ENCODE results near the gene SLC38A8. TPM values are rescaled to one million over a fixed set of nuclear protein-coding genes. Genes with fewer than 3 reads are reported as not detected.

The SLC38A8 gene
- total RNA-seq, 4 donors from 2014 or later, result not detected

DNA sequence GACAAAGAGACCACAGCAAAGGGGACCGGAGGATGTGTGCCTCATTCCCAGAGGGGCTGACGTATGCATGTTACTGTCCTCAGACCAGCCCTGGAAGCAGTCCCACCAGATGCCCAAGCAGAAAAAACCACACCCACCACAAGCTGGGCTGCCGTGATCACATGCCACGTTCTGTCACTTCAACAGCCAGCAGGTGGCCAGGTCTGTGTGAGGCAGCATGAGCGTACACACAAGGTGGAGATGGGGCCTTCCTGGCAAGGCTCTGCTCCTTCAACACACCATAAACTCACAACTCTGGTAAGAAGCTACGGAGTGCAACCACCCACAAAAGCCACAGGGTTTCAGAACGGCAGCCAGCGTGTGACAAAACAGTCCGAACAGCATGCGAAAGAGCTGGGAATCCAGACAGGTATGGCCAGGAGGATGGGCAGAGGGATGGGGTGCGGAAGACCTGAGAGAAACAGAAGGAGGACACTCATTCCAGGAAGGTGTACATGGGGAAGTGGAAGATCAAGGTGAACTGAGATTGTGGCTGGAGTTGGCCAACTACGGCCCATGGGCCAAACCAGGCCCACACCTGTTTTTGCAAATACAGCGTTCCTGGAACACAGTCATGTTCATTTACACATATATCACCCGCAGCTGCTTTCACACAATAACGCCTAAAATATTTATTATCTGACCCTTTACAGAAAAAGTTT lies 46.2 kb upstream of the SLC38A8 start:
- H3K36me3 ChIP-seq, result peaks cover 0 to 54% (median 22%) of the 10 kb centered on the region in 4 donors
- no peak overlapping the region for H3K27ac ChIP-seq
- WGBS, 2 donors (ENCODE audit: low coverage in 1 of 2), result 53% methylated on average over 4 to 15 of the region's 15 CpGs
- DNase-seq, result peak; percentile 73
- no peak overlapping the region for H3K4me3 ChIP-seq
- no peak for TF ChIP-seq POLR2A (IDR thresholded peaks at IDR 0.05)
- peak in 3 of 5 experiments; percentile 24 to 53 (median 33) for TF ChIP-seq CTCF (IDR thresholded peaks at IDR 0.05)
- peak in 1 of 3 donors; percentile 6 for TF ChIP-seq POLR2AphosphoS5 (IDR thresholded peaks at IDR 0.05)
- in situ Hi-C loops (cut with MboI; ENCODE audit: low pct_ligation_motif_present in 1 of 4, low pct_unique_long_range_greater_than_20kb in 1 of 4, low sequenced_read_pairs in 3 of 4) (loop anchor here in 3 of 4 donors (10.0 to 25.0 kb wide), 2 partner anchors 86 to 398 kb away; no protein-coding TSS in a partner anchor), intact Hi-C loops (cut with DNase I; ENCODE audit: low total_unique reads) (no loop called here)
- peaks cover 0 to 13% (median 6%) of the 10 kb centered on the region in 4 donors for H3K4me1 ChIP-seq
- no peaks in the 10 kb centered on the region for H3K27me3 ChIP-seq
- H3K9me3 ChIP-seq, result no peaks in the 10 kb centered on the region

DNA sequence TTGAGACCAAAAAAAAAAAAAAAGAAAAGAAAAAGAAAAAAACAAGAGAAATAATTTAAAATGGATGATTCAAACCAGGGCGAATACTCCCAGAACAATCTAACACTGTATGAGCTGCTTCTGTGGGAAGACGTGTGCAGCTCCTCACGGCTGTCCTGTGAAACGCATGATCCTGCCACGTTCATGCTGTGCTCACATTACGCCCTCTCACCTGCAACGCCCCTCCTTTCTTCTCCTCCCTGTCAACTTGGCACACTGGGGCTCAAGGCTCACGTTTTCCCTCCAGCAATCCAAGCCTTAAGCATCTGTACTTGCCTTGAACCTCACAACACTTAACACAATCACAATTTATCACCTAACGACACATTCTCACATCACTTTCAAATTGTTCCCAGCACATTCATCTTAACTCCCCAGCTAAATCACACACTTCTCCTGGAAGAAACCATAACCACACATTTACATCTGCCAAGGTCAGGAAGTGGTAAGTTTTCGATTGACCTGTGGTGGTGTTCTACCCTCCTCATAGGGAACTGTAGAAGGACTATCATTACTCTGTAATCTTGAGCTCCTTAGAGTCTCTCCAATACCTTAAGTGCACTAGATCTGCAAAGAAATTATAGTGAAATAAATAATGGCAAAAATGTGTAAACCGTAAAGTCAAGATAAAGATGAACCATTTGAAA lies 45.0 kb upstream of the SLC38A8 start:
- 77 to 78% methylated on average over 11 of the region's 11 CpGs for WGBS, 2 donors (ENCODE audit: low coverage in 1 of 2)
- intact Hi-C loops (cut with DNase I; ENCODE audit: low total_unique reads) (no loop called here), in situ Hi-C loops (cut with MboI; ENCODE audit: low pct_ligation_motif_present in 1 of 4, low pct_unique_long_range_greater_than_20kb in 1 of 4, low sequenced_read_pairs in 3 of 4) (loop anchor here in 3 of 4 donors (10.0 to 25.0 kb wide), 2 partner anchors 87 to 400 kb away; no protein-coding TSS in a partner anchor)
- Histone ChIP-seq H3K27me3 (no peaks in the 10 kb centered on the region), H3K27ac (no peak overlapping the region), H3K36me3 (peaks cover 0 to 44% (median 18%) of the 10 kb centered on the region in 4 donors), H3K4me3 (no peak overlapping the region), H3K9me3 (no peaks in the 10 kb centered on the region), H3K4me1 (peaks cover 0 to 3% (median 1%) of the 10 kb centered on the region in 4 donors)
- no peak for TF ChIP-seq EP300 (IDR thresholded peaks at IDR 0.05; ENCODE audit: low read depth)
- no peak for TF ChIP-seq POLR2A (IDR thresholded peaks at IDR 0.05)
- TF ChIP-seq CTCF (IDR thresholded peaks at IDR 0.05), result no peak
- TF ChIP-seq POLR2AphosphoS5 (IDR thresholded peaks at IDR 0.05), result no peak
- no peak for DNase-seq

GRCh38 chr16:84087001-84087400 lies 44.4 kb upstream of the SLC38A8 start:
- Histone ChIP-seq H3K4me1 (peaks cover 0 to 3% (median 0%) of the 10 kb centered on the region in 4 donors), H3K9me3 (no peaks in the 10 kb centered on the region), H3K36me3 (peaks cover 0 to 43% (median 17%) of the 10 kb centered on the region in 4 donors), H3K27me3 (no peaks in the 10 kb centered on the region), H3K27ac (no peak overlapping the region), H3K4me3 (no peak overlapping the region)
- no peak for TF ChIP-seq POLR2AphosphoS5 (IDR thresholded peaks at IDR 0.05)
- WGBS, 2 donors (ENCODE audit: low coverage in 1 of 2), result 80 to 85% methylated on average over 4 to 12 of the region's 12 CpGs
- in situ Hi-C loops (cut with MboI; ENCODE audit: low pct_ligation_motif_present in 1 of 4, low pct_unique_long_range_greater_than_20kb in 1 of 4, low sequenced_read_pairs in 3 of 4), result loop anchor here in 3 of 4 donors (10.0 to 25.0 kb wide), 2 partner anchors 88 to 400 kb away; no protein-coding TSS in a partner anchor
- no peak for DNase-seq
- intact Hi-C loops (cut with DNase I; ENCODE audit: low total_unique reads), result no loop called here

GRCh38 chr16:84086341-84086740 lies 43.7 kb upstream of the SLC38A8 start:
- peaks cover 0 to 46% (median 16%) of the 10 kb centered on the region in 4 donors for H3K36me3 ChIP-seq
- peaks cover 0 to 3% (median 0%) of the 10 kb centered on the region in 4 donors for H3K4me1 ChIP-seq
- WGBS, 2 donors (ENCODE audit: low coverage in 1 of 2), result 76% methylated on average over 11 of the region's 11 CpGs; no CpG with 5 or more reads in 1 of the 2 donors
- no peak overlapping the region for H3K27ac ChIP-seq
- DNase-seq, result no peak
- no peaks in the 10 kb centered on the region for H3K27me3 ChIP-seq
- intact Hi-C loops (cut with DNase I; ENCODE audit: low total_unique reads), result no loop called here
- in situ Hi-C loops (cut with MboI; ENCODE audit: low pct_ligation_motif_present in 1 of 4, low pct_unique_long_range_greater_than_20kb in 1 of 4, low sequenced_read_pairs in 3 of 4), result loop anchor here in 3 of 4 donors (10.0 to 25.0 kb wide), 2 partner anchors 88 to 401 kb away; no protein-coding TSS in a partner anchor
- TF ChIP-seq CTCF (IDR thresholded peaks at IDR 0.05) (no peak), POLR2A (IDR thresholded peaks at IDR 0.05) (no peak), EP300 (IDR thresholded peaks at IDR 0.05; ENCODE audit: low read depth) (no peak), POLR2AphosphoS5 (IDR thresholded peaks at IDR 0.05) (no peak)
- no peak overlapping the region for H3K4me3 ChIP-seq
- H3K9me3 ChIP-seq, result no peaks in the 10 kb centered on the region
